NCI-H1436 treated with DMSO at 0.1 percent for 48 hours (cell line): ENCODE measurements around the gene SFXN3.

Experiments used
- DNase-seq: peaks from one replicate; lab custom pipeline; 2025; lab: John Stamatoyannopoulos, UW

SFXN3 gene

DNA sequence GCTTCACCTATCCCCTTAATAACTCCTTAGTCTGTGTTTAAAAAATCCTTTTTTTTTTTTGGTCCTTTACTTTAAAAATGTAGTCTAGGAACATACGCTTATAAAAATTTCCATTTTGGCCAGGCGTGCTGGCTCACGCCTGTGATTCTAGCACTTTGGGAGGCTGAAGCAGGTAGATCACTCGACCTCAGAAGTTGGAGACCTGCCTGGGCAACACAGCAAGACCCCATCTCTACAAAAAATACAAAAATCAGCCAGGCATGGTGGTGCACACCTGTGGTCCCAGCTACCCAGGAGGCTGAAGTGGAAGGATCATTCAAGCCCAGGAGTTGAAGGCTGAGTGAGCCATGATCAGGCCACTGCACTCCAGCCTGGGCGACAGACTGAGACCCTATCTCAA lies 45.6 kb downstream of the SFXN3 start:
- no peak for DNase-seq

DNA sequence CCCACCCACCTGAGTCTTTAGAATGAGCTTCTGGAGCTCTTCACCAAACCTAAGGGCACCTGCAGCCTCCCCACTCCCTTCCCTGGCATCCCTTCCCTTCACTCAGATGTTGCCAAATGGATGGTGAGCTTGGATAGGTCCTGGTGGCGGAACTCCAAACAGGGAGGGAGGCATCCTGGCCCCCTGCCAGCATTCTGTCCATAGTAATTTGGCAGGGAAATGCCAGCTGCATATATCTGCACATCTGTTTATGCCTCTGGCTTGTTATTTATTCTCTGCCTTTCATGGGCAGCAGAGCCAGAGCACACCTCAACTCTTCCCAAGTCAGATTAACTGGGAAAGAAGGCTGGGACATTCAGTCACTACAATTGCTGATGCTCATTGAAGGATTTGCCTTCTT lies 48.8 kb downstream of the SFXN3 start:
- DNase-seq: no peak

DNA sequence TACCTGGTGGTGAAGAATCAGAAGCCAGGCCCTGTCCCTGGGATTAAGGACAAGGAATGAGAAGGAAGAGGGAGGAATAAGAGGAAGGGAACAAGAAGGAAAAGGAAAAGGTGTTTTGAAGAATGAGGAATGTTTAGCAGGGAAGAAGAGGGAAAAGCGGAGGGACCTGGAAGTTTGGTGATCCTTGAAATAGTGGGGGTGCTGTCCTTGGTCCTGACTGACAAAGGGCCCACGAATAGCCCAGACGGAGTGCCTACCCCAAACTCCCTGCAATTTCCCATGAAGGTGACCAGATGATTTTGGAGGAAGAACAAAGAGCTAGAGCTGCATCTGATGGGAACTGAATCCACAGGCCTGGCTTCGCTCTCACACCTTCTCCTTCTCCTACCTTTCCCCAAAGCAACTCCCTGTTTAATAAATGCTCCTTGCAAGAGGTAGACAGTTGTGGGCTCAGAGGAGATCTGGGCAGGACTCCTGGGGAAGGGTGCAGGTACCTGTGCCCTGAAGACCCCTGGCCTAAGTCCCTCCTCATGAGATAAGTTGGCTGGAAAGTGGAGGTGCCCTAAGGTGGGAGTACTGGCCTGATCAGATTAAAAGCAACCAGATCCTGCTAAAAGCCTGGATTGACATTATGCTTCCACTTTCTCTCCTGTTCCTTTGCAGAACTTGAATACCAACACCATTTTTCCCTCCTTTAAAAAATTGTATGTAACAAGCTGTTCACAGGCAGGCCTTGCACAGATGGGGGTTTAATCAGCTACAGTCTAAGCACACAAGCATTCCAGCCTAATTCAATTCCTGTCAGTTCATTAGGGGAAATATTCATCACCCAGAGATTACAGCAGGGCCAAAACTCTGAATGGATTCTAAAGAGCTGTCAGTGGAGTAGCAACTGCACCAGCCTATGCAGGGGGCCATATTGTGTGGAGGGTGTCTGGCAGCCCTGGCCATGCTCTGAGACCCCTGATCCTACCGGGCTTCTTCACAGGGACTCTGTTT lies 50.2 kb downstream of the SFXN3 start:
- DNase-seq: no peak

DNA sequence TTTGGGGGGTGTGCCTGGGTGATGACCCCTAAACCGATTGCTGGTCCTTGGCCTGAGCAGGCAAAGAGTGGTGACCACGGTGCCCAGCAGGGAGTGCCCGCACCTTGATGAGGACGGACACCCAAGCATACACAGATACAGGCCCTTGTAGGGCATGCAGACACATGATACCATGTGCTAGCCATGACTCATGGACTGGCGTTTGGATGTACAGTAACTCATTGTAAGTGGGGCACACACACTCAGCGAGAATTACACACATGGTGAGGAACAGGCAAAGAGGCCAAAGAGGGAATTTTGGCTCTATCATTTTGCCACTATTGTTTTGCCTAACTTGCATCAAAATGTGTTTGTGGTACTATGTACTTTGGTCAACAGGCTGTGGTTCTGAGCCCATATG lies 54.8 kb downstream of the SFXN3 start:
- no peak for DNase-seq

DNA sequence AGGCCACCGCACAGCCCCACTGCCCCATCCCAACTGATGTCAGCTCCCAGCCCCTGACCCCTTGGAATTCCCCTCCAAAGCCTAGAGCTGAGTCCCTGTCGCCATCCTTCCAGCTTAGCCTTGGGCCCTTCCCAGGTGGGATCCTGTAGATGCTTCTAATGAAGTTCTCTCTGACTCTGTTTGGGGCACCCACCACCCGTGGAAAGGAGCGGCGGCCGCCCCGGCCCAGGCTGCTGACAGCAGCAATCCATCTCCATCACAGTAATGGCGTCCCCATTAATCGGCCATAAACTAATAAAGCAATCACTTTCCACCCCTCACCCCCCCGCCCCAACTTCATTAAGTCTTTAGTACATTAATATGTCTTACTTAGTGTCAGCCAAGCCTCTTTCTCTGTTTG lies 56.3 kb downstream of the SFXN3 start:
- no peak for DNase-seq

DNA sequence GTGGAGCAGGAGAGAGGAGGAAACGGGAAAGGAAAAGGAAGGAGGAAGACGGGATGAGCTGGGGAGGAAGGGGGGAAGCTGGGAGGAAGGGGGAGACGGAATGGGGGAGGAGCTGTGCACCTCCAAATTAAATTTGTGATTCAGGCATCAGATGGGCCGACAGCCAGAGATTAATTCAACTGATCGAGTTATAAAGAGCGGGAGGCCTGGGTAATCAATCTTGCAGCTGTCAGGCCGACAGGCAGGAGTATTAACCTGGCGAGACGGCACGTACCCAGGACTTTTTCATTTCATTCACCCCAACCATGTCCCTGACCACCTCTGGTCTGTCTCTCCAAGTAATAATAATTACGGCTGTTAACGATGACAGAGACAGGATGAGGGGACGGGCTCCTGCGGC lies 56.9 kb downstream of the SFXN3 start:
- no peak for DNase-seq

DNA sequence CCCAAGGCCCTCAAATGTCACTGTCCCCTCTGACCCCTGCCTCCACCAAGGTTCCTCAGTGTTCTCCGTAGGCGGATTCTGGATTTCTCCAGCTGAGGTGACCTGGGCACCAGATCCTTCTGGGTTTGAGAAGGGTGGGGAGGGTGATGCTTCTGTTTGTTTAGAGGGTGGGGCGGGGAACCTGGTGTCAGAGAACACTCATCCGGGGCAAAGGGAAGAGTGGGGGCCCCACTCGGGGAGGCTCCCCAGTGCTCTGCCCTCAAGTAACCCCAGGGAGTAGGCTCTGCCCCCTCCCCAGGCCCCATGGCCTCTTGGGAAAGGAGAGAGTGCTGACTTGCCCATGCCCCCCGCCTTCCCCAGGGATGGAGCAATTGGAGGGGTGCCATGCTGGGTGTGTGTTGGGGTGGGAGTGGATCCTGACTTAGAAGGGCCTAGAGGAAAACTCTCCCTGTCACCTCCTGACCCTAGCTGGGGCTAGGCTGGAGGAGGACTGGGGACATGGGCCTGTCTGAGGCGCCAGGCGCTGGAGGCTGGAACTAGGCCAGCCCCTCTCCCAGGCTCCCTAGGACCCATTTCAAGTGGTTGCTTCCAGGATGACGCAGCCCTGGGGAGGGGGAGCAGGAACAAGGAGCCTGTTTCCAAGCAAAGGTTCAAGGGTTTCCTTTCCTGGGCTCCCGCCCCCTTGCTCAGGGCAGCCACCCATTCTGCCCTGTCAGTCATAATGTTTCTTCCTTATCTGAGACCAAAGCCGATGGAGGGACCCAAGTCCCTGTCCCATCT lies 58.7 kb downstream of the SFXN3 start:
- no peak for DNase-seq

DNA sequence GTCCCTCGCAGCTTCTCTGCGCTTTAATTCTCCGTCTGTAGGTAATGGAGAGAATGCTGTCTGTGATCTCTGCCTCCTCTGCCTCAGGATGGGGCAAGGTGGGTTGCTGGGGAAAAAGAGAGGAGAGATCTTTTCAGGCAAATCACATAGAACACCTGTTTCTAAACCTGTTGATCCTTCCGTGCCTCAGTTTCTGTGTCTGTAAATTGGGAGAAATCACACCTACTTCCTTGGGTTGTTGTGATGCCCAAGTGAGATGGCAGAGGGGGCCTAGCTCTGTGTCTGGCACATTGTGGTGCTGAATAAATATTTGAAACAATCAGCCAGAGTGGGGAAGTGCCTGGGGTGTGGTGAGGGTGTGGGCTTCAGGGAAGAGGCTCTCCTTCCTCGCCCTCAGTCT lies 59.6 kb downstream of the SFXN3 start:
- DNase-seq: no peak
